PC-9 (cell line): Measurements from ENCODE around the gene TMBIM4.

Experiments used
- EZH2 ChIP-seq: fragments of 200-600 bp; sonication (generic); IDR thresholded peaks from 2 replicates; pipeline ENCODE4 v1.8.0; 2017; ENCODE audit warnings: antibody characterized with exemption, low read depth
- TF ChIP-seq, protein P1 (sequence below): fragments of 200-600 bp; sonication (generic); conservative IDR thresholded peaks from 2 replicates; pipeline ENCODE4 v1.6.1; 2017; ENCODE audit warnings: mixed run types, antibody characterized with exemption, mild to moderate bottlenecking, moderate library complexity

DNA sequence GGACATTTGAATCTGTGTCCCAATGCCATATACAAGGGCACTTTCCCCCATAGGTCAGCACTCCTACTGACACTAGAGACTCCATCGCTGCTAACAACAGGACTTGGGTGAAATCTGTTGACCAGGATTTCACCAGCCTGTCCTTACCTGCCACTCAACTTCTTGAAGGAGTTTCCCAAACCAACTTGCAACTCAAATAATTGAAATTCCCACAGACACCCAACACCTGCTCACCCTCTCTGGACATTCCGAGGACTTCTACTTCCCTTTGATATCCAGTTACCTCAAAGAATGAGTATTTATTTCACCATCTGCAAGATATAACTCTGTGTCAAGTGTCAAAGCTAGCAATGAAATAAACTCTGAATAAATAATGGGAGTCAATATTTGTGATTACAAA, 83.8 kb downstream of the TMBIM4 start:
- TF ChIP-seq EZH2, result no peak
- TF ChIP-seq, protein P1, sequence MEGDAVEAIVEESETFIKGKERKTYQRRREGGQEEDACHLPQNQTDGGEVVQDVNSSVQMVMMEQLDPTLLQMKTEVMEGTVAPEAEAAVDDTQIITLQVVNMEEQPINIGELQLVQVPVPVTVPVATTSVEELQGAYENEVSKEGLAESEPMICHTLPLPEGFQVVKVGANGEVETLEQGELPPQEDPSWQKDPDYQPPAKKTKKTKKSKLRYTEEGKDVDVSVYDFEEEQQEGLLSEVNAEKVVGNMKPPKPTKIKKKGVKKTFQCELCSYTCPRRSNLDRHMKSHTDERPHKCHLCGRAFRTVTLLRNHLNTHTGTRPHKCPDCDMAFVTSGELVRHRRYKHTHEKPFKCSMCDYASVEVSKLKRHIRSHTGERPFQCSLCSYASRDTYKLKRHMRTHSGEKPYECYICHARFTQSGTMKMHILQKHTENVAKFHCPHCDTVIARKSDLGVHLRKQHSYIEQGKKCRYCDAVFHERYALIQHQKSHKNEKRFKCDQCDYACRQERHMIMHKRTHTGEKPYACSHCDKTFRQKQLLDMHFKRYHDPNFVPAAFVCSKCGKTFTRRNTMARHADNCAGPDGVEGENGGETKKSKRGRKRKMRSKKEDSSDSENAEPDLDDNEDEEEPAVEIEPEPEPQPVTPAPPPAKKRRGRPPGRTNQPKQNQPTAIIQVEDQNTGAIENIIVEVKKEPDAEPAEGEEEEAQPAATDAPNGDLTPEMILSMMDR, result no peak
